Common myeloid progenitor, CD34-positive (primary cell): ENCODE results near the gene GATA3.
A peak's percentile ranks its signal among the peaks of the same experiment; 100 is the strongest.

Experiments used
- CTCF ChIA-PET: fragments of 350-600 bp; sonication (Branson Sonifier 250); formaldehyde crosslinking; loops from one replicate; lab custom pipeline; 2021; ENCODE audit warnings: antibody characterized with exemption; lab: Charles Lee
- POLR2A ChIA-PET: fragments of 350-600 bp; sonication (Branson Sonifier 250); formaldehyde crosslinking; loops from one replicate; lab custom pipeline; 2021; ENCODE audit warnings: antibody characterized with exemption; lab: Charles Lee
- DNase-seq, 3 donors: peaks; one replicate each; pipeline versions ENCODE4 v3.0.0 to v3.0.0-alpha.2; 2013
- H3K27ac ChIP-seq, 2 experiments: 1 replicate in 1 of 2; 2 replicates in 1 of 2; pipeline ENCODE4 v1.7.0; 2013; ENCODE audit warnings: inconsistent platforms in 2 of 2, low read length in 2 of 2, mild to moderate bottlenecking in 2 of 2, low read depth in 1 of 2, moderate library complexity in 1 of 2; ENCODE audit not compliant: severe bottlenecking in 2 of 2, insufficient read depth in 1 of 2, poor library complexity in 1 of 2
- H3K27me3 ChIP-seq, 5 experiments: replicated peaks in 2 of 5; 1 replicate in 3 of 5; 2 replicates in 2 of 5; pipeline versions ENCODE4 v1.6.1 to v1.7.0; 2013; ENCODE audit warnings: low read length in 4 of 5, mild to moderate bottlenecking in 2 of 5, moderate library complexity in 2 of 5, inconsistent platforms in 1 of 5; ENCODE audit not compliant: insufficient read depth in 5 of 5, control insufficient read depth in 4 of 5
- H3K36me3 ChIP-seq, 4 experiments: 1 replicate in 2 of 4; 2 replicates in 2 of 4; pipeline versions ENCODE4 v1.6.1 to v1.7.0; 2013; ENCODE audit warnings: low read length in 3 of 4, control low read depth in 1 of 4, mild to moderate bottlenecking in 1 of 4; ENCODE audit not compliant: control insufficient read depth in 4 of 4, insufficient read depth in 4 of 4
- H3K4me1 ChIP-seq, 4 experiments: 1 replicate in 3 of 4; 2 replicates in 1 of 4; pipeline versions ENCODE4 v1.6.1 to v1.7.1; 2013; ENCODE audit warnings: low read length in 3 of 4, mild to moderate bottlenecking in 3 of 4, control low read depth in 1 of 4, inconsistent platforms in 1 of 4, moderate library complexity in 1 of 4; ENCODE audit not compliant: control insufficient read depth in 4 of 4, insufficient read depth in 4 of 4; ENCODE audit errors: control extremely low read depth in 1 of 4
- H3K4me3 ChIP-seq, 7 experiments: 1 replicate in 4 of 7; 2 replicates in 3 of 7; pipeline versions ENCODE4 v1.5.1 to v1.7.0; 2013; ENCODE audit warnings: mild to moderate bottlenecking in 7 of 7, low read length in 6 of 7, moderate library complexity in 6 of 7, inconsistent platforms in 2 of 7, low read depth in 2 of 7, control low read depth in 1 of 7; ENCODE audit not compliant: insufficient read depth in 4 of 7, control insufficient read depth in 1 of 7; ENCODE audit errors: extremely low read depth in 1 of 7
- H3K9me3 ChIP-seq, 5 experiments: 1 replicate in 4 of 5; 2 replicates in 1 of 5; pipeline versions ENCODE4 v1.6.1 to v1.7.1; 2013; ENCODE audit warnings: low read length in 4 of 5, mild to moderate bottlenecking in 2 of 5, inconsistent platforms in 1 of 5, low read depth in 1 of 5, moderate library complexity in 1 of 5; ENCODE audit not compliant: control insufficient read depth in 4 of 5, insufficient read depth in 2 of 5; ENCODE audit errors: control extremely low read depth in 1 of 5
- WGBS: methylation state at CpG from one replicate; pipeline ENCODE4 v1.1.5; 2013; ENCODE audit not compliant: insufficient coverage; 5-methylcytosine and 5-hydroxymethylcytosine counted together

The GATA3 gene

DNA sequence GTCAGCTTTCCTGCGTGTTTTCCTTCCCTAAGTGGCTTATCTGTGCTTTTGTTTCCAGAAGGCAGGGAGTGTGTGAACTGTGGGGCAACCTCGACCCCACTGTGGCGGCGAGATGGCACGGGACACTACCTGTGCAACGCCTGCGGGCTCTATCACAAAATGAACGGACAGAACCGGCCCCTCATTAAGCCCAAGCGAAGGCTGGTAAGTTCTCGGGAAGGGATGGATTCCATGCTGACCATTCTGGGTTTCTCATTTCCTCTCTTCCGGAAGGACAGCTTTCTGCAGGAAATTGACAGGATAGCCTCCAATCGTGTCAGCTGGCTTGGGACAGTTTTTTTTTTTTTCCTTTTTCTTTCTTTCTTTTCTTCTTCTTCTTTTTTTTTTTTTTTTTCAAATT is 9.4 kb downstream of the GATA3 start:
- CTCF ChIA-PET: interaction anchor here (0.7 kb wide), 1 partner anchor 11 kb away, joined by 3 read pairs; no protein-coding TSS in a partner anchor
- Histone ChIP-seq H3K27me3 (no peaks in the 10 kb centered on the region), H3K4me1 (peaks cover 17 to 82% (median 51%) of the 10 kb centered on the region in 4 experiments), H3K4me3 (no peak overlapping the region), H3K36me3 (peaks cover 0 to 16% (median 0%) of the 10 kb centered on the region in 4 experiments), H3K27ac (no peak overlapping the region), H3K9me3 (no peaks in the 10 kb centered on the region)
- DNase-seq: no peak
- 95% methylated on average over 13 of the region's 13 CpGs for WGBS
- POLR2A ChIA-PET: no interaction called here

DNA sequence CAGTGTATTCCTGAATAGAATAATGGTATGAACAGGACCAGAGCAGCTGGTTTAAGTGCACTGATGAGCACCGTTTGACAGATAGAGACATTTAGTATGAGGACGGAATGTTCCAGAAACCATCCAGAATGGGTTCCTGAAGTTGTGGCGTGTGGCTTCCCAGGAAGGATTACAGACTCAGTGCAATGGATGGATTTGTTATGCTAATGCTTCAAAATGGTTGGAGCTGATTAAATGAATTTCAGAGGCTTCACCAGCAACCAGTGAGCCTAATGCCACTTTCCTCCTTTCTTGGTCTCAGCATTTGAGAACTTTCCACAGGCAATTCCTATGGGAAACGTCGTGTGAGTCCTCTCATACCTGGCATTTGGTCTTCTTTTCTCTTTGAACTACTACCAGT is 9.9 kb downstream of the GATA3 start:
- DNase-seq: no peak
- 93% methylated on average over 2 of the region's 5 CpGs for WGBS
- peaks cover 0 to 18% (median 0%) of the 10 kb centered on the region in 4 experiments for H3K36me3 ChIP-seq
- H3K27ac ChIP-seq: no peak overlapping the region
- no peaks in the 10 kb centered on the region for H3K27me3 ChIP-seq
- no peaks in the 10 kb centered on the region for H3K9me3 ChIP-seq
- CTCF ChIA-PET: interaction anchor here (0.7 to 1.2 kb wide), 2 partner anchors 11 to 68 kb away, joined by 3 to 4 read pairs; no protein-coding TSS in a partner anchor
- POLR2A ChIA-PET: no interaction called here
- H3K4me3 ChIP-seq: no peak overlapping the region
- peaks cover 17 to 81% (median 46%) of the 10 kb centered on the region in 4 experiments for H3K4me1 ChIP-seq

GRCh38 chr10:8065651-8066050 is 11.2 kb downstream of the GATA3 start:
- no CpG with 5 or more reads among the region's 2 CpGs for WGBS
- Histone ChIP-seq H3K4me3 (peak overlapping the region in 2 of 7 experiments; percentile 19 to 28), H3K36me3 (peaks cover 0 to 27% (median 0%) of the 10 kb centered on the region in 4 experiments), H3K27me3 (no peaks in the 10 kb centered on the region), H3K4me1 (peaks cover 9 to 69% (median 34%) of the 10 kb centered on the region in 4 experiments), H3K9me3 (no peaks in the 10 kb centered on the region), H3K27ac (no peak overlapping the region)
- CTCF ChIA-PET: interaction anchor here (1.2 kb wide), 1 partner anchor 67 kb away, joined by 4 read pairs; no protein-coding TSS in a partner anchor
- POLR2A ChIA-PET: no interaction called here
- DNase-seq: peak; percentile 90 to 98 (median 97)

DNA sequence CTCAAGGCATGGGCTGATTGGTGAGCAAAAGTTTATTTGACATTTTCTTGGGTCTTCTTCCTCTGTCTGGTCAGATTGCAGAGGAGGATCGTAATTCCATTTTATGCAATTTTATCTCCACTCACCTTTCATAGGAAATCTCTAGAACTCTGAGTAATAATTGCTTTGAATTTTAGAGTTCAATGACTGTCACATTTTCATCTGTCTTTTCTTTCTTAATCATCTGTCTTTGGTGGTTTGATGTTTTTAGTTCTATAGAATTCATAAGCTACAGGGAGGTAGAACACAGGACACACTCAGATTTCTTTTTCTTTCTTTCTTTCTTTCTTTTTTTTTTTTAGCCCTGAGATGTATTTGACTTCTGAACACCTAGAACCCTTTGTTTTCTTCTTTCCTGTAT is 11.6 kb downstream of the GATA3 start:
- no peak for DNase-seq
- Histone ChIP-seq H3K4me3 (peak overlapping the region in 2 of 7 experiments; percentile 19 to 28), H3K9me3 (no peaks in the 10 kb centered on the region), H3K27me3 (no peaks in the 10 kb centered on the region), H3K27ac (no peak overlapping the region), H3K36me3 (peaks cover 0 to 29% (median 0%) of the 10 kb centered on the region in 4 experiments), H3K4me1 (peaks cover 9 to 65% (median 29%) of the 10 kb centered on the region in 4 experiments)
- 40% methylated on average over 1 of the region's 1 CpG for WGBS
- CTCF ChIA-PET: no interaction called here
- POLR2A ChIA-PET: no interaction called here

DNA sequence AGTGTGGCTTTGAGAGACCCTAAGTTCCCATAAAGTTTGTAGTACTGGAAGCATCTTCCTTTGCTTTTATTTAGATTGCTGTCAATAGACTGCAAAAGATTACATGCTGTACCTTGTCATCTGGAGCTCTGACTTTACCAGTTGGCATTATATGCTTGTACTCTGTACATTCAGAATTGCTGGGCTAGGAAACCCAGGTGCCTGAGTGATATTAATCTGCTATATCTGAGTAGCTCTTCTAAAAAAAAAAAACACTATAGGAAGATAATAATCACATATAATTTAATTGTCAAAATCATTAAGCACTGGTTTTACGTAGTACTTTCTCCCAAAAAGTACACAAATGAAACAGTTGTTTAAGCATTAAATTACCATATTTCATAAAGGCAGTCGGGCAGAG is 12.3 kb downstream of the GATA3 start:
- POLR2A ChIA-PET: no interaction called here
- H3K4me1 ChIP-seq: peaks cover 9 to 58% (median 22%) of the 10 kb centered on the region in 4 experiments
- no peak overlapping the region for H3K27ac ChIP-seq
- H3K27me3 ChIP-seq: no peaks in the 10 kb centered on the region
- H3K36me3 ChIP-seq: peaks cover 0 to 32% (median 0%) of the 10 kb centered on the region in 4 experiments
- no peak overlapping the region for H3K4me3 ChIP-seq
- no peak for DNase-seq
- CTCF ChIA-PET: no interaction called here
- WGBS: no CpG with 5 or more reads among the region's 2 CpGs
- no peaks in the 10 kb centered on the region for H3K9me3 ChIP-seq

- Histone ChIP-seq H3K36me3 (peaks cover 0 to 40% (median 2%) of the 10 kb centered on the region in 4 experiments), H3K27me3 (no peaks in the 10 kb centered on the region)
Observed at GRCh38 chr10:8069108-8069507, 14.6 kb downstream of the GATA3 start.

GRCh38 chr10:8069627-8070026 is 15.1 kb downstream of the GATA3 start:
- ChIA-PET POLR2A (no interaction called here), CTCF (interaction anchor here (0.5 to 2.3 kb wide), 2 partner anchors 9 to 38 kb away, joined by 3 to 6 read pairs; no protein-coding TSS in a partner anchor)
- Histone ChIP-seq H3K27me3 (no peaks in the 10 kb centered on the region), H3K4me1 (peaks cover 0 to 37% (median 14%) of the 10 kb centered on the region in 4 experiments), H3K4me3 (no peak overlapping the region), H3K9me3 (no peaks in the 10 kb centered on the region), H3K27ac (no peak overlapping the region), H3K36me3 (peaks cover 0 to 39% (median 2%) of the 10 kb centered on the region in 4 experiments)
- DNase-seq: no peak
- WGBS: 93% methylated on average over 6 of the region's 7 CpGs

More at GRCh38 chr10:8069108-8069507, 14.6 kb downstream of the GATA3 start:
- ChIA-PET POLR2A (no interaction called here), CTCF (interaction anchor here (2.3 kb wide), 1 partner anchor 9 kb away, joined by 6 read pairs; no protein-coding TSS in a partner anchor)
- H3K9me3 ChIP-seq: no peaks in the 10 kb centered on the region
- no peak overlapping the region for H3K4me3 ChIP-seq
- H3K27ac ChIP-seq: no peak overlapping the region
- DNase-seq: no peak
- 73% methylated on average over 7 of the region's 7 CpGs for WGBS
- H3K4me1 ChIP-seq: peaks cover 0 to 41% (median 14%) of the 10 kb centered on the region in 4 experiments
